Lung (tissue), 16 donors: ENCODE measurements around the gene MERTK. TPM values are rescaled to one million over a fixed set of nuclear protein-coding genes. Genes with fewer than 3 reads are reported as not detected.
"Not testable (repeated sequence)": the region's sequence is repeated elsewhere in the genome, so short reads cannot be mapped to it uniquely, and the experiment has no call there.

Experiments
- ATAC-seq: fragments of 200-7000 bp; cut with Tn5 transposase; one replicate; pipeline ENCODE4 v1.9.1; 2020; ENCODE audit warnings: moderate number of reproducible peaks; ENCODE audit not compliant: insufficient read depth, low FRiP score
- DNase-seq, 3 donors: peaks; one replicate each; pipeline ENCODE4 v3.0.0-alpha.2; 2013 to 2017
- H3K27ac ChIP-seq, 2 donors: one replicate each; pipeline ENCODE4 v1.5.1; 2013; ENCODE audit warnings: mild to moderate bottlenecking in 2 of 2, moderate library complexity in 2 of 2, control low read depth in 1 of 2, inconsistent platforms in 1 of 2, low read depth in 1 of 2, low read length in 1 of 2
- H3K27me3 ChIP-seq, 3 donors: one replicate each; pipeline ENCODE4 v1.5.1; 2013; ENCODE audit warnings: low read length in 2 of 3; ENCODE audit not compliant: control insufficient read depth in 3 of 3, insufficient read depth in 3 of 3
- H3K36me3 ChIP-seq, 4 donors: one replicate each; pipeline ENCODE4 v1.5.1; 2013; ENCODE audit warnings: low read length in 4 of 4, mild to moderate bottlenecking in 1 of 4, moderate library complexity in 1 of 4; ENCODE audit not compliant: control insufficient read depth in 4 of 4, insufficient read depth in 4 of 4
- H3K4me1 ChIP-seq, 5 donors: one replicate each; pipeline ENCODE4 v1.5.1; 2013; ENCODE audit warnings: low read length in 5 of 5, mild to moderate bottlenecking in 2 of 5, moderate library complexity in 1 of 5; ENCODE audit not compliant: control insufficient read depth in 5 of 5, insufficient read depth in 5 of 5
- H3K4me3 ChIP-seq: one replicate; pipeline ENCODE4 v1.5.1; 2013; ENCODE audit warnings: mild to moderate bottlenecking, control low read depth, moderate library complexity
- H3K9ac ChIP-seq, 2 donors: one replicate each; pipeline ENCODE4 v1.5.1; 2013; ENCODE audit warnings: low read length in 2 of 2, control low read depth in 1 of 2; ENCODE audit not compliant: insufficient read depth in 1 of 2
- H3K9me3 ChIP-seq, 4 donors: one replicate each; pipeline ENCODE4 v1.5.1; 2013; ENCODE audit warnings: low read length in 3 of 4, mild to moderate bottlenecking in 1 of 4, moderate library complexity in 1 of 4; ENCODE audit not compliant: control insufficient read depth in 4 of 4, insufficient read depth in 3 of 4
- CTCF ChIP-seq: IDR thresholded peaks from 2 replicates; pipeline ENCODE4 v1.5.1; 2012; ENCODE audit warnings: mild to moderate bottlenecking; ENCODE audit errors: control extremely low read depth, extremely low read depth
- WGBS, 2 donors: extraction: QIAGEN DNeasy Blood & Tissue Kit; methylation state at CpG; one replicate each; pipeline ENCODE4 v1.1.7; 2013; 5-methylcytosine and 5-hydroxymethylcytosine counted together
- long read RNA-seq, 5 donors: transcript quantifications; one replicate each; lab custom pipeline, GENCODE V29; 2026
- polyA plus RNA-seq, 2 donors: library from polyadenylated mRNA; stranded (reverse); fragments of 200-250 nt; gene quantifications; one replicate each; pipeline ENCODE4 v1.2.1, GENCODE V29; 2013
- total RNA-seq, 2 donors: library from RNA; depleted of rRNA in 1 of 2; stranded (reverse); fragments of >200 nt in 1 of 2; gene quantifications; one replicate each; pipeline ENCODE4 v1.2.1, GENCODE V29; 2014 to 2021
- donor health status: control.
- donor health status: control.
- donor health status: Bipolar disorder and iron deficiency.
- donor health status: healthy.
- donor health status: DM: yes; HTN: yes; CAD: no.

Gene MERTK
- total RNA-seq (10 to 100 TPM; 20.2 to 24.7 TPM), polyA plus RNA-seq (10 to 100 TPM in 1 of 2 donors, 1 to 10 TPM in 1; 5.5 to 33.1 TPM)
- long read RNA-seq, donor 1: 0 reads
- long read RNA-seq, donor 2, partial matches to known transcripts: 0 of 1 reads
- long read RNA-seq, donor 2, other reads (novel, unspliced or antisense): 0 of 1 reads
- long read RNA-seq, donor 3: 0 reads
- long read RNA-seq, donor 4: 0 reads
- long read RNA-seq, donor 5, partial matches to known transcripts: 0 of 1 reads
- long read RNA-seq, donor 5, other reads (novel, unspliced or antisense): 0 of 1 reads

- Histone ChIP-seq H3K9ac (peak within 1 kb of the TSS; percentile 52 to 69), H3K4me1 (peaks cover 0 to 22% (median 6%) of the 10 kb centered on the region in 5 donors), H3K36me3 (no peaks in the 10 kb centered on the region), H3K27ac (peak within 1 kb of the TSS; percentile 86 to 89), H3K27me3 (no peaks in the 10 kb centered on the region), H3K9me3 (peaks cover 0 to 1% (median 0%) of the 10 kb centered on the region in 4 donors), H3K4me3 (peak within 1 kb of the TSS; percentile 72)
- WGBS, 2 donors: 1% methylated on average over 49 to 71 of the region's 71 CpGs
- peak; percentile 66 for TF ChIP-seq CTCF
- peak; percentile 96 to 98 (median 97) for DNase-seq
- peak; percentile 88 for ATAC-seq
These were observed at the start of gene MERTK for GRCh38 chr2:111897924-111898702. TSS of gene MERTK (plus strand) at chr2:111898607. CDS start at chr2:111898736, 129 bp downstream.

GRCh38 chr2:111850646-111851045 lies 47.8 kb upstream of the MERTK start:
- ATAC-seq (peak; percentile 58), DNase-seq (peak in 2 of 3 donors; percentile 17 to 44)
- H3K9ac ChIP-seq, H3K27ac ChIP-seq, H3K27me3 ChIP-seq, H3K4me1 ChIP-seq, H3K4me3 ChIP-seq, H3K9me3 ChIP-seq, H3K36me3 ChIP-seq: not testable (repeated sequence)
- 26 to 36% methylated on average over 4 of the region's 4 CpGs for WGBS, 2 donors

GRCh38 chr2:111852544-111852943 lies 45.9 kb upstream of the MERTK start:
- H3K9ac ChIP-seq, ATAC-seq, H3K27me3 ChIP-seq, H3K9me3 ChIP-seq, H3K4me3 ChIP-seq, H3K4me1 ChIP-seq, H3K36me3 ChIP-seq, H3K27ac ChIP-seq: not testable (repeated sequence)
- 84 to 95% methylated on average over 3 of the region's 3 CpGs for WGBS, 2 donors
- DNase-seq: peak in 1 of 3 donors; percentile 4

GRCh38 chr2:111860005-111860404 lies 38.4 kb upstream of the MERTK start:
- not testable (repeated sequence) for H3K9ac ChIP-seq, H3K4me3 ChIP-seq, DNase-seq, H3K27ac ChIP-seq, ATAC-seq, H3K4me1 ChIP-seq, H3K9me3 ChIP-seq, H3K36me3 ChIP-seq, H3K27me3 ChIP-seq
- 62 to 71% methylated on average over 3 of the region's 3 CpGs for WGBS, 2 donors

- ATAC-seq, H3K27me3 ChIP-seq, H3K9me3 ChIP-seq, H3K9ac ChIP-seq, DNase-seq, H3K4me1 ChIP-seq, H3K27ac ChIP-seq, H3K36me3 ChIP-seq, H3K4me3 ChIP-seq: not testable (repeated sequence)
- 63 to 70% methylated on average over 2 of the region's 3 CpGs for whole genome bisulfite sequencing, 2 donors
These were observed 33.3 kb upstream of the MERTK start for GRCh38 chr2:111865124-111865523.

GRCh38 chr2:111872806-111873205 lies 25.6 kb upstream of the MERTK start:
- 94 to 100% methylated on average over 2 of the region's 2 CpGs for WGBS, 2 donors
- H3K27ac ChIP-seq, DNase-seq: not testable (repeated sequence)

More at GRCh38 chr2:111872806-111873205, 25.6 kb upstream of the MERTK start:
- H3K36me3 ChIP-seq, H3K4me1 ChIP-seq, H3K4me3 ChIP-seq, ATAC-seq, H3K9ac ChIP-seq, H3K27me3 ChIP-seq, H3K9me3 ChIP-seq: not testable (repeated sequence)
